T-cell (primary cell): Measurements from ENCODE around the gene DCT. TPM values are rescaled to one million over a fixed set of nuclear protein-coding genes. Genes with fewer than 3 reads are reported as not detected.

ENCODE experiments used
- ATAC-seq, 4 experiments: fragments of 200-7000 bp in 3 of 4; fragments of 150-1000 bp in 1 of 4; cut with Tn5 transposase; replicated peaks in 1 of 4; 1 replicate in 3 of 4; 2 replicates in 1 of 4; pipeline ENCODE4 v1.10.0; 2021; ENCODE audit warnings: moderate library complexity in 3 of 4, mild to moderate bottlenecking in 2 of 4, moderate number of reproducible peaks in 1 of 4
- CTCF ChIA-PET, 2 donors: fragments of 300-600 bp; sonication (Branson Sonifier 250); formaldehyde crosslinking; loops; one replicate each; lab custom pipeline; 2022; ENCODE audit warnings: antibody characterized with exemption in 2 of 2; lab: Charles Lee
- POLR2A ChIA-PET, 2 donors: fragments of 300-600 bp; sonication (Branson Sonifier 250); formaldehyde crosslinking; loops; one replicate each; lab custom pipeline; 2022; ENCODE audit warnings: antibody characterized with exemption in 2 of 2; lab: Charles Lee
- DNase-seq, 35 experiments: peaks; one replicate each; pipeline versions ENCODE4 v3.0.0 to v3.0.0-alpha.2; 2013 to 2023
- H3K27ac ChIP-seq: one replicate; pipeline ENCODE4 v1.5.1; 2013; ENCODE audit warnings: low read length
- H3K27me3 ChIP-seq, 2 experiments: replicated peaks in 1 of 2; 1 replicate in 1 of 2; 2 replicates in 1 of 2; pipeline versions ENCODE4 v1.6.1 to v1.7.0; 2013; ENCODE audit warnings: low read length in 1 of 2, mixed read lengths in 1 of 2; ENCODE audit not compliant: control insufficient read depth in 2 of 2, insufficient read depth in 2 of 2; ENCODE audit errors: extremely low read depth in 1 of 2
- H3K36me3 ChIP-seq, 2 donors: 1 replicate in 1 of 2; 2 replicates in 1 of 2; pipeline versions ENCODE4 v1.6.1 to v1.7.0; 2013; ENCODE audit warnings: low read length in 1 of 2; ENCODE audit not compliant: control insufficient read depth in 2 of 2, insufficient read depth in 1 of 2; ENCODE audit errors: extremely low read depth in 1 of 2
- H3K4me1 ChIP-seq, 2 experiments: 1 replicate in 1 of 2; 2 replicates in 1 of 2; pipeline versions ENCODE4 v1.6.1 to v1.7.0; 2013; ENCODE audit warnings: low read length in 2 of 2, mixed read lengths in 1 of 2; ENCODE audit not compliant: insufficient read depth in 2 of 2, control insufficient read depth in 1 of 2; ENCODE audit errors: extremely low read depth in 1 of 2
- H3K4me3 ChIP-seq, 2 donors: 1 replicate in 1 of 2; 2 replicates in 1 of 2; pipeline versions ENCODE4 v1.5.1 to v1.7.0; 2013; ENCODE audit warnings: mild to moderate bottlenecking in 2 of 2, low read length in 1 of 2, moderate library complexity in 1 of 2; ENCODE audit not compliant: control insufficient read depth in 1 of 2; ENCODE audit errors: extremely low read depth in 1 of 2
- H3K9me3 ChIP-seq: 2 replicates; pipeline ENCODE4 v1.7.0; 2013
- H3K27ac Mint-ChIP-seq, 2 donors: one replicate each; pipeline ENCODE4 v1.8.0; 2020 to 2021; ENCODE audit warnings: mild to moderate bottlenecking in 2 of 2, mixed read lengths in 2 of 2
- H3K27me3 Mint-ChIP-seq, 2 donors: one replicate each; pipeline ENCODE4 v1.8.0; 2021 to 2022; ENCODE audit warnings: mixed read lengths in 2 of 2
- H3K36me3 Mint-ChIP-seq: one replicate; pipeline ENCODE4 v1.8.0; 2021; ENCODE audit warnings: mixed read lengths
- H3K4me1 Mint-ChIP-seq, 3 donors: one replicate each; pipeline ENCODE4 v1.8.0; 2020 to 2022; ENCODE audit warnings: mixed read lengths in 3 of 3, mild to moderate bottlenecking in 1 of 3
- H3K4me3 Mint-ChIP-seq, 3 donors: one replicate each; pipeline ENCODE4 v1.8.0; 2020 to 2022; ENCODE audit warnings: mild to moderate bottlenecking in 3 of 3, mixed read lengths in 3 of 3, moderate library complexity in 3 of 3
- H3K9me3 Mint-ChIP-seq, 3 donors: one replicate each; pipeline ENCODE4 v1.8.0; 2020 to 2022; ENCODE audit warnings: mixed read lengths in 3 of 3
- WGBS: methylation state at CpG from one replicate; pipeline ENCODE4 v1.1.5; 2013; ENCODE audit warnings: missing lambda C conversion rate; ENCODE audit not compliant: insufficient coverage; 5-methylcytosine and 5-hydroxymethylcytosine counted together
- total RNA-seq, 35 experiments: library from RNA in 6 of 35; stranded (reverse) in 6 of 35; fragments of 120-200 nt in 1 of 35; gene quantifications; one replicate each; pipeline versions ENCODE4 v1.2.1 to v1.2.4 and lab custom pipeline; 2013 to 2026

DCT gene
- total RNA-seq, 5 donors from 2014 or later (not counting 1 experiment from before 2014, with no cell fraction given): 0.19 to 0.79 (median 0.43) TPM

DNA sequence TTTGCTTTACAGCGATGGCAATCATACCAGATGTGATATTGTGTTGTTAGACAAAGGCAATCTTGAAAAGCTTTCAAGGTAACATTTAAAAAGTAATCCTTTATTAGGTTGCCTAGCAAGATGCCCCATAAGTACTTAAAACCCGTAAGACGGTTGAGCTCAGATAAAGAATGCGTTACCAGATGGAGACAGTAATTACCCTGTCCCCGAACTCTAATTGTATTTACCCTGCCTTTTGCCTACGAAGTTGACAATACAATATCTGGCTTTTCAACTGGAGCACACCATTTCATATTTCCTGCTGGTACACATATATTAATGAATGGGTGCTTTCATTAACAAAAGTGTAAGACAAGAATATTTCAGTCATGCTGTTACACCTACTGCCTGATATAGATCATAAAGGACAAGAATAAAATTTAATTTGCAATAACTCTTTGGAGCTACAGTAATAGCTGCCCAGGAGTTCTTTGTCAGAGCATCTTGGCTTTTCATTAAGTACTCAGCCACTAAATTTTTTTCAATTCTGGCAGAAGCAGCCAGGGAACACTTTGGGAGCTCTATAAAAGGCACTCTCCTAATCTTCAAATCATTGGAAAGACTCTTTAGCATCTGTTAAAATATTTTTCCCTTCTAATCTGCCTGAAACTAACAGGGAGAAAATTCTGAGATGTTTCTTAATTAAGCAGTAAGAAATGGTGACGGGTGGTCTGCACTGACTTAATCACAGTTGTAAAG is 63.8 kb downstream of the DCT start:
- Histone ChIP-seq H3K27me3 (peaks cover 0 to 3% of the 10 kb centered on the region in 2 experiments), H3K27ac (no peak overlapping the region), H3K4me3 (no peak overlapping the region), H3K4me1 (peaks cover 2 to 16% of the 10 kb centered on the region in 2 experiments), H3K9me3 (peaks cover 2% of the 10 kb centered on the region), H3K36me3 (no peaks in the 10 kb centered on the region)
- H3K27me3 Mint-ChIP-seq: peaks cover 10 to 12% of the 10 kb centered on the region in 2 donors
- H3K36me3 Mint-ChIP-seq: no peaks in the 10 kb centered on the region
- DNase-seq (no peak), ATAC-seq (no peak)
- peaks cover 20 to 28% (median 25%) of the 10 kb centered on the region in 3 donors for H3K4me1 Mint-ChIP-seq
- ChIA-PET CTCF (interaction anchor here in 1 of 2 donors (1.4 to 1.7 kb wide), 2 partner anchors 9 to 205 kb away, joined by 3 to 4 read pairs; no protein-coding TSS in a partner anchor), POLR2A (no interaction called here)
- H3K4me3 Mint-ChIP-seq: no peak overlapping the region
- no CpG with 5 or more reads among the region's 7 CpGs for WGBS
- H3K9me3 Mint-ChIP-seq: peaks cover 0 to 17% (median 9%) of the 10 kb centered on the region in 3 donors
- H3K27ac Mint-ChIP-seq: no peak overlapping the region

DNA sequence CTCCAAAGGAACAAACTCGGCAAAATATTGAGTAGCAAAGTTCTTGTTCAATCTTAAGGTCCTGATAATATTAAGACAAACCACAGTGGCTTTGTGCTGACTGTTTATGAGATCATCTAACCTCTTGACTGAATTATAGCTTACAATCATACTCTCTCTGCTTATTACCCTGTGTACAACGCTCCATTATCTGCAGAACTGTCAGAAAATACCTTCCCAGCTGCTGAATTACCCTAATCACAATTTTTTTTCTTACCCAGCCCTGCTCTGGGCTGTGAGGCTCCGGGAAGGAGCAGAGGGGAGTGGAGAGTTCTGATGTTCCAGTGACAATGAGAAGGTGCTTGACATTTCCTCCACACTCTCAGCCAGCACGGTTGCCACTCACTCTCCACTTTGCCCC is 64.8 kb downstream of the DCT start:
- no CpG with 5 or more reads among the region's 4 CpGs for WGBS
- DNase-seq (no peak), ATAC-seq (no peak)
- H3K27ac Mint-ChIP-seq: no peak overlapping the region
- H3K4me1 Mint-ChIP-seq: peaks cover 13 to 20% (median 17%) of the 10 kb centered on the region in 3 donors
- Histone ChIP-seq H3K36me3 (no peaks in the 10 kb centered on the region), H3K4me3 (no peak overlapping the region), H3K9me3 (peaks cover 2% of the 10 kb centered on the region), H3K27ac (no peak overlapping the region), H3K4me1 (peaks cover 1 to 14% of the 10 kb centered on the region in 2 experiments), H3K27me3 (peaks cover 0 to 3% of the 10 kb centered on the region in 2 experiments)
- H3K9me3 Mint-ChIP-seq: peaks cover 0 to 17% (median 9%) of the 10 kb centered on the region in 3 donors
- H3K36me3 Mint-ChIP-seq: no peaks in the 10 kb centered on the region
- POLR2A ChIA-PET: no interaction called here
- peaks cover 10 to 15% of the 10 kb centered on the region in 2 donors for H3K27me3 Mint-ChIP-seq
- H3K4me3 Mint-ChIP-seq: no peak overlapping the region
- CTCF ChIA-PET: interaction anchor here in 1 of 2 donors (1.7 kb wide), 1 partner anchor 8 kb away, joined by 4 read pairs; no protein-coding TSS in a partner anchor

DNA sequence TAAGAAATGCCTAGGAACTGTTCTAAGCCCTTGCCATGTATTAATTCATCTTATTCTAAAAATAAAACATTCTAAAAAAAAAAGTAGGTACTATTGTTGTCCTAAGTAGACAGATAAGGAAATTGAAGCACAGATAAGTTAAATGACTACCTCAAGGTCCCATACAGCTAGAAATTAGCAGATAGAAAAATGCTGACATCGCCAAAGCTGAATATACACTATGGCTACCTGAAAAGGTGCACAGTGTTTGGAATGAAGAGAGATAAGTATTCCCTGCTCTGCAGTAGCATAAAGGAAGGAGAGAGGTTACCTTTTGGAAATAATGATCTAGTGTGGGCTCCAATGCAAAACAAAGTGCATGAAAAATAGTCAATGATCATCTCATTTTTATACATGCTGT is 65.3 kb downstream of the DCT start:
- H3K4me1 ChIP-seq: peaks cover 0 to 9% of the 10 kb centered on the region in 2 experiments
- ATAC-seq (no peak), DNase-seq (no peak)
- H3K9me3 ChIP-seq: peaks cover 2% of the 10 kb centered on the region
- POLR2A ChIA-PET: no interaction called here
- Mint-ChIP-seq H3K4me1 (peaks cover 8 to 14% (median 11%) of the 10 kb centered on the region in 3 donors), H3K9me3 (peaks cover 0 to 17% (median 9%) of the 10 kb centered on the region in 3 donors), H3K27ac (no peak overlapping the region), H3K36me3 (no peaks in the 10 kb centered on the region), H3K27me3 (peaks cover 10 to 15% of the 10 kb centered on the region in 2 donors), H3K4me3 (no peak overlapping the region)
- no CpG with 5 or more reads among the region's 1 CpG for WGBS
- no peaks in the 10 kb centered on the region for H3K36me3 ChIP-seq
- CTCF ChIA-PET: no interaction called here
- no peak overlapping the region for H3K27ac ChIP-seq
- H3K4me3 ChIP-seq: no peak overlapping the region
- peaks cover 0 to 8% of the 10 kb centered on the region in 2 experiments for H3K27me3 ChIP-seq

DNA sequence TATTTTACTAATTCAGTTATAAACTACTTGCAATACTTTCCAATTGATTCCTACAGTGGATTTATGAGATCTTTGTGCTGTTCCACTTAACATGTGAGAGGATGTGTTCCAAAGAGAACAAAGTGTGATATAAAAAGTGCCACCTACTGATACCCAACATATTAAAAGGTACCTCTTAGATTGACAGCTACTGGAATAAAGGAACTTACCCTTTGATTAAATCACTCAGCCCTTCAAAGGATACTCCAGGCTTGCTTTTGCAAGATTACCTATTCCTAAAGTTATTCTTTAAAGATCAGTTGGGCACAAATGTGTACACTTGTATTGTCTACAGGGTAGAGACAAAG is 65.9 kb downstream of the DCT start:
- Mint-ChIP-seq H3K27ac (no peak overlapping the region), H3K4me1 (peaks cover 2 to 8% (median 5%) of the 10 kb centered on the region in 3 donors), H3K4me3 (no peak overlapping the region), H3K27me3 (peaks cover 14 to 15% of the 10 kb centered on the region in 2 donors), H3K9me3 (peaks cover 0 to 17% (median 9%) of the 10 kb centered on the region in 3 donors), H3K36me3 (no peaks in the 10 kb centered on the region)
- peaks cover 2% of the 10 kb centered on the region for H3K9me3 ChIP-seq
- no peak for ATAC-seq
- H3K27ac ChIP-seq: no peak overlapping the region
- H3K4me3 ChIP-seq: no peak overlapping the region
- H3K4me1 ChIP-seq: peaks cover 0 to 3% of the 10 kb centered on the region in 2 experiments
- POLR2A ChIA-PET: no interaction called here
- CTCF ChIA-PET: no interaction called here
- peaks cover 0 to 9% of the 10 kb centered on the region in 2 experiments for H3K27me3 ChIP-seq
- H3K36me3 ChIP-seq: no peaks in the 10 kb centered on the region
- DNase-seq: no peak

DNA sequence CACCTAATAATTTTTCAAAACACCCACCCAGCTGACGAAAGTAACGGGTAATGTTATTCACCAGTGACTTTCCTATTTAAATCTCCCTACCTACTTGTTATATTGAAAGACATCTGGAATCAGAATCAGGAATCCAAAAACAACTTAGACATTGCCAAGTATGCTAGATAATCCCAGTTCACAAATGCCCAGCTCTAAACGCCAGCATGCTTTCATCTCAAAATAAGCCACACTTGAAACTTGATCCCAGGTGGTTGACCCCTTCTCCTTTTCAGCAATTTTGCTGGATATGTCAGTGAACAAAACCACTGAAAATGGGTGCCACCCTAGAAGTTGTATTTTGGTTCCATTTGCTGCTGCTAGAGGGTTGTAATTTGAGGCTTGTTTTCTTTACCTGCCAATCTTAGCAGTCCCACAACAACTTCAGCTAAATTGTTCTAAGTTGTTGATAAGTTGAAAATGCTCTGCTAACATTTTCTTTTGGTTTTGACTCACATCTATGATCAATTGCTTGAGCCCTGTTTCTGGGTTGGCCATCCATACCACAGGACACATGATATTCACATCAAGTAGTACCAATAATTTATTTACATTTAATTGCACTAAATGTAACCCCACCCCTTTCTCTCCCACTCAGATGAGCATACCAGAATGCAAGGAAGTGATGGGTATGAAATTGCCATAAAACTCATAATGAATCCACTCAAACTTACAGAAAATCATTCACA is 66.4 kb downstream of the DCT start:
- Mint-ChIP-seq H3K36me3 (no peaks in the 10 kb centered on the region), H3K27me3 (peaks cover 15 to 17% of the 10 kb centered on the region in 2 donors), H3K27ac (no peak overlapping the region), H3K4me3 (no peak overlapping the region), H3K9me3 (peaks cover 0 to 16% (median 8%) of the 10 kb centered on the region in 3 donors), H3K4me1 (peaks cover 0 to 3% (median 2%) of the 10 kb centered on the region in 3 donors)
- H3K27me3 ChIP-seq: peaks cover 0 to 9% of the 10 kb centered on the region in 2 experiments
- ChIA-PET CTCF (no interaction called here), POLR2A (interaction anchor here in 1 of 2 donors (0.6 kb wide), 1 partner anchor 778 kb away, joined by 9 read pairs; no protein-coding TSS in a partner anchor)
- WGBS: 80% methylated on average over 2 of the region's 3 CpGs
- H3K4me3 ChIP-seq: no peak overlapping the region
- H3K9me3 ChIP-seq: peaks cover 2% of the 10 kb centered on the region
- H3K4me1 ChIP-seq: no peaks in the 10 kb centered on the region
- DNase-seq (no peak), ATAC-seq (no peak)
- H3K27ac ChIP-seq: no peak overlapping the region
- no peaks in the 10 kb centered on the region for H3K36me3 ChIP-seq

DNA sequence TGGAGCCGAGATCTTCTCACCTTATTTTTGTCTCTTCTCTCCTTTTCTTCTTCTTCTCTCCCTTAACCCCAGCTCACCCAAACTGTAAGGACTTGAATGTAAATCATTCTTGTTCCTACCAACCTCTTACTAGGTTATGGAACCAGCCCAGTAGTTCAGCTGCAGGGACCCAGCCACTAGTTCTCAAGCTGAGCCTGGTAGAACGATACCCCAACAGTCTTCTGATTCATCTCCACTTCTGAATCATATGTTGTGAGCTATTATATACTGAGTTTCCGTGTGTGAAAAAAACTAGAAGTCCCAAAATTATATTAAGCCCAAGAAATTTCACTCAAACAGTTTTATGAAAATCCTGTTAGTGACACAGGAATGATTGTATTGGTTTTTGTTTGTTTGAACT is 67.7 kb downstream of the DCT start:
- H3K9me3 ChIP-seq: no peaks in the 10 kb centered on the region
- H3K36me3 ChIP-seq: no peaks in the 10 kb centered on the region
- H3K27me3 ChIP-seq: peaks cover 0 to 9% of the 10 kb centered on the region in 2 experiments
- no peaks in the 10 kb centered on the region for H3K4me1 ChIP-seq
- POLR2A ChIA-PET: interaction anchor here in 1 of 2 donors (0.6 kb wide), 1 partner anchor 25 kb away, joined by 3 read pairs; no protein-coding TSS in a partner anchor
- no peak overlapping the region for H3K27ac Mint-ChIP-seq
- CTCF ChIA-PET: interaction anchor here in 1 of 2 donors (0.6 kb wide), 2 partner anchors 222 to 1666 kb away, joined by 3 to 4 read pairs; no protein-coding TSS in a partner anchor
- no peak overlapping the region for H3K27ac ChIP-seq
- H3K9me3 Mint-ChIP-seq: peaks cover 0 to 6% (median 0%) of the 10 kb centered on the region in 3 donors
- ATAC-seq (no peak), DNase-seq (no peak)
- H3K4me3 ChIP-seq: no peak overlapping the region
- H3K4me3 Mint-ChIP-seq: no peak overlapping the region
- no peaks in the 10 kb centered on the region for H3K4me1 Mint-ChIP-seq
- H3K27me3 Mint-ChIP-seq: peaks cover 15 to 17% of the 10 kb centered on the region in 2 donors
- WGBS: 33% methylated on average over 1 of the region's 3 CpGs
- H3K36me3 Mint-ChIP-seq: no peaks in the 10 kb centered on the region
